Stimulated activated naive CD8-positive, alpha-beta T cell treated with anti-CD3 and anti-CD28 coated beads, Interleukin-15, Interleukin-2, amounts not matched to agents 100 U/mL and 50 U/mL, for 24 hours (primary cell): ENCODE data around the gene CDK14.
A peak's percentile ranks its signal among the peaks of the same experiment; 100 is the strongest.

Experiments
- ATAC-seq: fragments of 150-1000 bp; cut with Tn5 transposase; one replicate; pipeline ENCODE4 v1.10.0; 2021
- DNase-seq: peaks from one replicate; pipeline ENCODE4 v3.0.0; 2021

The CDK14 gene

DNA sequence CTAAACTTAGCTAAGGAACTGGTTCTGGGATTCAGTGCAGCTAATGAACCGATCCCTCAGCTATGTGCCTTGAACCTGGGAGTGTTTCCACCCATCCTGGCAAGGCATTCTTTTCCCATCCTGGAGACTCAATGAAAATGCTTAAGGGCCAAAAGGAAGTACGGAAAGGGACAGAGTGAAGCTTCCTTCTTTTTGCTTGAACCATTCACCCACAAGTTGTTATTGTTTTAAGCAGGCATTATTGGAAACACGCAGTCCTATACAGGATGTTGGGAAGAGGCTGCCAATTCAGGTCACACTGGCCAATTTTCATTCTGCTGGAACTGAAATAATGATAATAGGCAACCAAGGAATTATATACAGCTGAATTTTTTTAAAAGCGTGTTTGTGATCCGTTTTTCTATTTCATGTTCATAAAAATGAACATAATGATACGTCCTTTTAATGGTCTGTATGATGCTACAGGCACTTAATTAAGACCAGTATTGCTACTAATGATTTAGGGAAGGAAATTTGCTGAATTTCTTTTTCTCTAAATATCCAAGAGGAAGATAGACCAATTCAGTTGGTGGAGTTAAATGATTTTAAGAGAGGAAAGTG is 610.3 kb downstream of the CDK14 start:
- DNase-seq (no peak), ATAC-seq (no peak)

DNA sequence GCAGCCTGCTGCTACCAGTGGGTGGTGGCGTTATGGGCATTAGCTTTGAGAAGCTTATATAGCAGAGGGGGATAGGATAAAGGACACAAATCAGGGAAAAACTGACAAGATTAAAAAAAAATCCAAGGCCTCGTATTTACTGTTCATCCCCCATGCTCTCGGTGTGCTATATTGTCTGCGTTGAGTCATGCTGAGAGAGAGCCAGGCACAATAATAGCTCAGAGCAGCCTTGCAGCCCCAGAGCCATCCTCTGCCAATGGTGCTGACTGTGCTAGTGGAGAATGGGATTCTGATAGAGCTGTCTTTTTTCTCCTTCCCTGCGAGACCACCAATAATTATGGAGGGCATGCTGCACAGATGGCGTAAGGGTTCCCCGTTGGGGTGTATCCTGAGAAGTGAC is 616.5 kb downstream of the CDK14 start:
- no peak for ATAC-seq
- DNase-seq, result no peak

DNA sequence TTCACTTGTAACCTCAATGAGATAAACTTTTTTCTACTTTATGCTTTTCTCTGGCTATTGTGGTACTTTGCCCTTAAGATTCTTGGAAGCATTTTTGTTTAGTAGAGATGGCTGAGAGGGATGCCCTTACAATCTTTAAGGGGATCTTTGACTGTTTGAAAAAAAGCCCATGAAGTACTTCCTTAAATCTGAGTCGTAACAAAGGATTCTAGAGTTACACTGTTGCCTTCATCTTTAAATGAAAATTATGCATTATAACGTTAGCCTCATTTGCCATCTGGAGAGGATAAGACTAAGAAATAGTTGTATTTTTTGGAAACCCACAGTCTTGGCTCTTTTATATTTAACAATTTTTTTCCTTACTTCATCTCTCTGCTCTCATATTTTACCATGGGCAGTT is 630.3 kb downstream of the CDK14 start:
- DNase-seq (no peak), ATAC-seq (no peak)

DNA sequence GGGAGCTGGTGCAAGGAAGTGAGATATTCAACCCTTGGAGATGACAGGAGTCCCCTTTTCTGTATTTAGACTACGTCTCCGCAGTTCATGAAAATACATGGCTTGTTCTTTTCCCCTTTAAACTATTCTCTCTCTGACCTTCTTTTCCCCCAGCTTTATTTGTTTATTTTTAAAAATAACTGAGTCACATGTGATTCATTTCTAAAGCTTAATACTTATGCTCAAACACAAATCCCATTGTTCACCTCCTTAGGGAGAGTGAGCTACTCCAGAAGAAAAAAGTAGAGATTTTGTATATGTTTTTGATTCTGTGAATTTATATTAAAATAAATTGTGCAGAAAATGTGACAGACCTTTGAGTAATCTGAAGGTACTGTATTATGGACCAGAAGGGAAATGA is 632.2 kb downstream of the CDK14 start:
- no peak for ATAC-seq
- no peak for DNase-seq

DNA sequence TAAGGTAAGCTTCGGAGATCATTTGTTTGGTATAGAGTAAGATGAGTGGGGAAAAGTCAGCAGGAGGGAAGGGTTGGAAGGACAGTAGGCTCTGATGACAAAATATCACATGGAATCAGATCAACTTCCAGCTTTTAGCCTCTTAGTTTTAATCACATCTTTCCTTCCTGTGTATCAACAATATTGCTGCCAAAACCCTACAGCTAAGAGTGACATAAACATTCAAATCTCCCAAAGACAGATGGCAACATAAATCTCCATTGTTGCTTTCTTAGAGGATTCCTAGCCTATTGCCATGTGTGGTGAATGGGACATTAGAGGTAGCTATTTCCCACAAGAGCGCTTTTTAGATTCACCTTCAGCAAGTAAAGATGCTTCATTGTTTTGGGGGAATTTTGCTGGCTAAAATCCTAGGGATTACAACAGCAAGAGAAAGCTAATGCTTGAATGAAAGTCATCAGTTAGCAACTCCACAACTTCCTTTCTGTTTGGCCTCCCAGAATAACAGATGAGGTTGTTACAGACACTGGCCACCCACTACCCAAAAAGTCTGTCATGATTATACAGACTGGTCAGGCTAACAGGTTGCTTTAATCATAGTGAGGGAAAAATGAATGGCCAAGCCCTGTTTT is 632.9 kb downstream of the CDK14 start:
- ATAC-seq, result no peak
- DNase-seq, result no peak

DNA sequence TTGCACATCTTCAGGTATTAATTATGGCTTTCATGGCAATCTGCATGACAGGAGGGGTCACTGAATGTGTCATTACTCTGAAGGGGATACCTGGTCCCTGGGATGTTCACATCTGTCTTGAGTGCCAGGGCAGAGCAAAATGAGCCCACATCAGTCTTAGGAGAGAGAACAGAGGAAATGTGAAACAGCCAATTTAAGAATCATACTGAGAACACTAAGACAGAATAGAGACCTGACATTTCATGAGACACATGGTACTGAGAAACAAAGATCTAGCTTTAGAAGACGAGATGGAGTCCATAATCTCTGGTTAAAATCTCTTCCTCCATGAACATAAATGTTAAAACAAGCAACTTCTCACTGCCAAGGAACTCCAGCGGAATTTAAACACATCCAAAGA is 634.0 kb downstream of the CDK14 start:
- DNase-seq, result no peak
- no peak for ATAC-seq

DNA sequence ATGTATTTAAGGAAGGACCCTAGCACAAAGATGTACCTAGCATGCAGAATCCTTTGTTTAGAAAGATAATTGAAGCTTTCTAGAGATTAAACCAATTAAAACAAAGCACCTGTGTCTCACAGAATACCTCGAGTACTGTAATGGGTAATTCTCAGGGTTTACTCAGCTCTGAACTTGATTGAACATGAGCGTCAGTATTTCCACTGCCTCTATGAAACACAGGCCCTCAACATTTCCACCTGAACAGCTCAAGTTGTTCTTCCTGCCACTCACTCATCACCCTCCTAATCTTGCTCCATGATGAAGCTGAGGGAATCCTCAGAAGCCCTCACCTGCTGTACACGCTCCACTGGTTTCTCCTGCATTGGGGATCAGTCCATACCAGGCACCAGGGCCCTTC is 634.4 kb downstream of the CDK14 start:
- ATAC-seq (peak; percentile 36), DNase-seq (no peak)

DNA sequence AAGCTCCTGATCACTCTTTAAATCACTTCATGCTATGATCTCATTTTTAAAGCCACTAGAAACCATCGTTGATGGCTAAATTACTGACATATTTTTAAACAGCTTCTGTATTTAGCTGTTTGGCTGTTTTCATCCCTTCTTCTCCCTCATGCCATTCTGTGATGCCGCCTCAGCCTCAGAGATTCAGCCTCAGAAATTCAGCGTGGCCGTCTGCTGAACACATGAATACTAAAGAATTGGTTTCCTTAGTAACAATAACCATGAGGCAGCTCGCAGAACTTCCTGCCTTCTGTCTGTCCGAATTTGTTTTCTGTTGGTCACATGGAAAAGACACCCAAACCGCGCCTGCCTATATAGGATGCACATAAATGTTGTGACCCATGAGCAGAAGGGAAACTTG is 637.1 kb downstream of the CDK14 start:
- no peak for ATAC-seq
- DNase-seq, result no peak

DNA sequence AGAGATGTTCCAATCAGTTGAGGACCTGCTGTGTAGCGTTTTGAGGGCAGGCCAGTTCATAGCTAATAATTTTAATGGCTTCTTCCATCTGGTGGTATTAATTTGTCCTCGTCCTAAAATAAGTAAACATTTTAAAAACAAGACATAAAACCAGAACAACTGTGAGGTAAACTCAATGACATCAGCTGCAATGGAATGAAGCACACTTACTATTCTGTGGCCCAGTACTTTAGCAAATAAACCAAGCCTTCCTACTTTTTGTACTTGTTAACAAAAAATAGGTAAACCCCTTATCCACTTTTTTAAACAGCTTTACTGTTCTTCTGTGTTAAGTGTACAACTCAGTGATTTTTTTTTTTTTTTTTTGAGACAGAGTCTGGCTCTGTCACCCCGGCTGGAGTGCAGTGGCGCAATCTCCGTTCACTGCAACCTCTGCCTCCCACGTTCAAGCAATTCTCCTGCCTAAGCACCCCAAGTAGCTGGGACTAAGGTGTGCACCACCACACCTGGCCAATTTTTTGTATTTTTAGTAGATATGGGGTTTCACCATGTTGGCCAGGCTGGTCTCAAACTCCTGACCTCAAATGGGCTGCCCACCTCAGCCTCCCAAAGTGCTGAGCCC is 639.2 kb downstream of the CDK14 start:
- no peak for DNase-seq
- no peak for ATAC-seq

DNA sequence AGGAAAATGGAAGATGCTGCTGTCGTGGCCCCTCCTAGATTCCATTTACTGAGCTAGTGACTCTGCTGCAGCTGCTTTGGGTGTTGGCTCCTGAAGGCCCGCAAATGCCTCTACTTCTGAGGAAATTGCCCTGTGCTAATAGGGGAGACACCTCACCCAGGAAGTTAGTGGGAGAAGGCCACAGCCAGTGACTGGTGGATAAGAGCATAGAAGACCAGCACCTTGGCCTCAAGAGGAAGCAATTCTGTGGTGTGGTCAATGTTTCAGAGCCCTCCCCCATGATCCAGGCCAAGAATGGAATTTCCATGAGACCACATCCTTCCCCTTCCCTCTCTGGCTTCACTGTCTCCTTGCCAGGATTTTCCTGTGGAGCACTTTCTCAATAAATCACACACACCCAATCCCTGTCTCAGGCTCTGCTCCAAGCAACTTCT is 643.1 kb downstream of the CDK14 start:
- DNase-seq (no peak), ATAC-seq (no peak)

DNA sequence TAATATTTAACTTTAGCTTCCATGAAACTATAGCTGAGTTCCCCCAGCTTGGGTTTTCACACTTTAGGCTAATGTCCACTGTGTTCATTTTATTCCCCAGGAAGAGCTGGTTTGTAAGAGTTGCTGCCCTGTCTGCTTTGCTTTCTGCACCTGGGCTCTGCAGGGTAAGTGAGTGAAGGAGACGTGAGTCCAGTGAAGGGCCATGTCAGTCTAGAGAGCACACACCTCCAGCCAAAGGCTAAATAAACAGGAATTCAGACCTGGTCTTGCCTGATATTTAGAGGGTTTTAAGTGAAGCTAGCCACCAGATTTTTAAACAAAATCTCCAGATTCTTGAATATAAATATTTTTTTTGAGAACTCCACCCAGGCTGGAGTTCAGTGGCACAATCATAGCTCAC is 643.7 kb downstream of the CDK14 start:
- no peak for ATAC-seq
- DNase-seq, result no peak

DNA sequence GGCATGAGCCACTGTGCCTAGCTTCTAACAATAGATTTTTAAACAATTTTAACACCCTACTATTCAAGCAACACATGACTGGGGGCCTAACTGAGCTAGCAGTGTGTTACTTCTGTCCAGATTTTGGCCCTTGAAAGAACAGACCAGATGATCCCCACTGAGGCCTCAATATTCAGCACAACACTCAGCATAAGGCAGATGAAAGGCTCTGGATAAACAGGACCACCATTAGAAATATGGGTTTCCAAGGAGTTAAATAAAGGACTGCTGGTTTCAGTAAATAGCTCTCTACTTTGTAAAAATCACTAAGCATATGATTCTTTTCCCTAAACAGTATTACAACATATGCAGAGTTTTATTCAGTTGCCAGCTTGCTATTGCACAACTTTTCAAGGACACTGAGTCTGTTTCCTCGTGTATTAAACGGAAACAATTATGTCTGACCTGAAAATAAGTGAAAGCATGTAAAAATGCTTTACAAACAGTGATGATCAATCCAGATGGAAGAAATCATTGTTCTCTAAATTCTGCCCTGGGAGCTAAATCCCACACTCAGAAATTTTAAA is 644.3 kb downstream of the CDK14 start:
- no peak for ATAC-seq
- DNase-seq, result no peak

DNA sequence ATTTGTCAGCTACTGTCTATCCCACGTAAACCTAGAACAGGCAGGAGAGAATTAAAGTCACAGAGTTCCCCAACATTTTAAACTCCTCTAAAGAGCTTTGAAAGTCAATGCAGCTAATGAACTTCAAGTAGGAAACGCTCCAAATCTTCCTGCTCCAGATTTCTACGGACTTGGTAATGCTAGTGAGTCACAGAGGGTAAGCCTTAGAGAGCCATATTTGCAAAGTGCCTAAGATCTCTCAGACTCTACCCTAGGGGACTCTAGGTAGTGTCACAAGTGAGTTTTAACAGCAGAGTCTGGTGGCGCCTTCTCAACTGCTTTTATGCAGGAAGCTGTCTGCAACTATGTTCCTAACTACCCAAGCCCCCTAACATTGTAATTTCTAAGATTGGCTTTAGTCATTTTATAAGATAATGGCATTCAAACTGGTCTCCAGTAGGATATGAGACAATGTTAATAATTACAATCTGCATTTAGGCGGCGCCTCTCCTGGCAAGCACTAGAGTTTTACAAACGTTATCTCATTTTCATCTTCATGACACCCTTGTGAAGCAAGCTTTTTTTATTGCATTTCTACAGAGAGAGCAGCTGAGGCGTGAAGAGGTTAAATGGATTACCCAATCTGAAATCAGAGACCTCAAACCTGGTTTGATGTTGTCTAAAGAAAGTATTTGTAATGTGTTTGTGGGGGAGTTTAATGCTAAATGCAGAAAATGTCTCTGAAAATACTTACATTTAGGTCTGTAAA is 646.1 kb downstream of the CDK14 start:
- ATAC-seq (no peak), DNase-seq (no peak)

DNA sequence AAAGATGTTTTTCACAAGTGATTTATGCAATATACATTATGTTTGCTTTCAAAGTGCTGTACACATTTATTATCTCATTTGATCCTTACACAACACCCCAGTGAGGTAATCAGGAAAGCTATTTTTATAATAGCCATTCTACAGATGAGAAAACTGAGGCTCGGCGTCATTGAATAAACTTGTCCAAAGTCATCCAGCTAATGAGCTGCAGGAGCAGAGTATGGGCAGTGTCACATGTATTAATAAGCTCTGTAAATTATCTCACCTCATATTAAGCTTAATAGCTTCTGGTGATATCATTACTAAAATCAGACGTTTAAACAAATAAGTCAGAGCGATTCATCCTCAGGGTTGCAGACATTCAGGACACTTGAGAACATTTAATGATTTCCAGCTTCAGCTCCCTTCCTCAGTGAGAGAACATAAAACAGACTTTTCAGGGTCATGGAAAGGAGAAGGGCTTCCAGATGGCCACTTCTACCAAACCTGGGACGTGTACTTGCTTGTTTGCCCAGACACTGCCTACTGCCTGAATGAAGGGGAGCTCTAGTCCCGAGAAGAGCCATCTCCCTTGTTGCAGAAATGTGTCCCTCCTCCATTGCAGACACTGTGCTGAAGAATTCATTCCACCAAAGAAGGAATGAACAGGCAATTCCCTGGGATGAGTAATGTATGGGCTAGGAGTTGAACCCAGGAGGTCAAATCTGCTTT is 647.6 kb downstream of the CDK14 start:
- no peak for DNase-seq
- ATAC-seq, result no peak

DNA sequence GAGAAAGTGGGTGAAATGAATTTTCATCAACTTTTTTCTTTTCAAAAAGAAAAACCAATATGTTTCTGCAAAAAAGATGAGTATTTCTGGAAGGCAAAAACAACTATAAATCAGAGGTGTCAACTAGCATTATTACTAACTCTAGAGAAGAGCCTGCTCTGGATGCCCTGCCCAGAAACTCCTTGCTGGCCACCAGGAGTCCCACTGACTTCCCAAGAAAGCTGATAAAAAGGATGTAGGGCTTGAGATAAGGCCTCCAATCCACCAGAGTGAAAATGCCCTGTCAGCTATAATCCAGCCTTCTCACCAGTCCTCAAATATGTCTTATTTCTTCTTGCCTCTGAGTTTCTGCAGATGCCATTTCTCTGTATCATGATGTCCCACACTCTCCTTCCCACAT is 651.4 kb downstream of the CDK14 start:
- DNase-seq (no peak), ATAC-seq (no peak)

DNA sequence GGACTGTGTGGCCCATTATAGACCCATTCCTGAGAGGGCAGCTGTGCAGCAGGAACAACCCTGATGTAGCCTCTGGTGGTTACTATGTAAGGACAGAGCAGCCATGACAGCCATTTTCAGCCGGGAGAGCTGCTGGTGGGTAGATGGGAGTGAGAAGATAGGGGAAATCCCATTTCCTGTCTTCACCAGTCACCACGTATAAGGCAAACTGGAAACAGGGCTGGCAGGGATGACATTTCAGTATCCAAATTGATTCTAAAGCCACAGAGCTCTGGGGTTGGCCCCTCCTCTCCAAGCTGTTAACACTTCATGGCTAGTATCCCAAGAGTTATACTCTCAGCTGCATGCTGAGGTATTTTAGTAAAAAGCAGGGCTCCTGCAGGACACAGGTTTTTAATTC is 652.9 kb downstream of the CDK14 start:
- no peak for DNase-seq
- no peak for ATAC-seq

DNA sequence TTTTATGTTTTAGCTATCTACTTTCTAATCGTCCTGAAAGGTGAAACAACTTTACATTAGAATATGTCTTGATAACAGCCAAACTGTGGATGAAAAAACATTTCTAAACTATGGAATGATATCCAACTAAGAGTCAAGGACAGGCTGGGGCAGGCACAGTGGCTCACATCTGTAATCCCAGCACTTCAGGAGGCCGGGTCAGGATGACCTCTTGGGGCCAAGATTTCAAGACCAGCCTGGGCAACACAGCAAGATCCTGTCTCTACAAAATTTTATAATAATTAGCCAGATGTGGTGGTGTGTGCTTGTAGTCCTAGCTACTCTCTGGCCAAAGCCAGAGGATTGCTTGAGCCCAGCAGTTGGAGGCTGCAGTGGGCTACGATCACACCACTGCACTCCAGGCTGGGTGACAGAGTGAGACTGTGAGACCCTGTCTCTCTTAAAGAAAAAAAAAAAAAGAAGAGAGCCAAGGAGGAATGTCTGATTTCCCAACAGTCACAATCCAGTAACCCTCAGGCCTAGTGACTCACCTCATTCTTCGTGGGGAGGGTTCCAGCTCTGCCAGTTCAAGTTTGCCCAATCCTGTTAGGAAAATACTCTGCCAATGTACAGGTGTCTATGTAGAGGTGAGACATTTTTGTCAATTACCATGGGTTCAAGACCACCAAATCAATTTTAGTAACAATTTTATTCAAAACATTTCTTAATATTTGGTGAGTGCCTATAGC is 653.5 kb downstream of the CDK14 start:
- DNase-seq (no peak), ATAC-seq (peak; percentile 28)

DNA sequence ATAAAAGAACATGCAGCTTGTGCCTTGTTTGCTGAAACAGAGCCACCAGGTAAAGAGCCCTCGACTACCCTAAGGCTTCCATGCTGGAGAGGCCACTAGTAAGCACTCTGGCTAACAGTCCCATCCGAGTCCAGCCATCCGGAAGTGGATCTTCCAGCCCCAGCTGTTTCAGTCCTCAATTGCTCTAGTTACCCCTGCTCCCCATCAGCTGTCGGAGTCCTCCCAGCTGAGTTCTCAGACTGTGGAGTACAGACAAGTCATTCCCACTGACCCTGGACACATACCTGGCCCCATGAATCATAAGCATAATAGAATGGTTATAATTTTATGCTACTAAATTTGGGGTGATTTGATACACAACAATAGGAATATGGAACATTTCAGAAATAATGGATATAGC is 654.6 kb downstream of the CDK14 start:
- ATAC-seq (no peak), DNase-seq (no peak)

DNA sequence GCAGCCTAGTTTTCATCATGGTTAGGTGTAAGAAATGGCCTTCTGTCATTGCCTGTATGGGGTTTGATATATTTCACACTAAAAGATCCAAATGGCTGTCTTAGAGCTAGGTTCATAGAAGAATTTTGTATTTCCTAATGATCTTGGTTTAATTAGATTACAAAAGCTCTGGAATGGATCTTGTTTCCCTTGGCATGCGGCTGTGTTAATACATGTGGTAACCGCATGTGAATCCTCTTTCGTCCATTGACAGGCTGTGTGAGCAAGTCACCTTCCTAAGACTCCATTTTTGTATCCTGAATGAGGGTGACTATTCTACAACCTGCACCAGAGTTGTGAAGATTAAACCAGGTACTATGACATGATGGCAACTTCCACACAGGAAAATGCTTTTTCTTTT is 655.8 kb downstream of the CDK14 start:
- ATAC-seq, result no peak
- no peak for DNase-seq
